HG02678 (cell line): ENCODE results near the gene DUOX1.
A peak's percentile ranks its signal among the peaks of the same experiment; 100 is the strongest.
"Not testable (repeated sequence)": the region's sequence is repeated elsewhere in the genome, so short reads cannot be mapped to it uniquely, and the experiment has no call there.

Experiments used
- ATAC-seq: cut with Tn5 transposase; IDR thresholded peaks from one replicate; pipeline ENCODE4 v1.9.1; 2021; ENCODE audit warnings: mild to moderate bottlenecking, moderate library complexity; ENCODE audit not compliant: unreplicated experiment

The DUOX1 gene

DNA sequence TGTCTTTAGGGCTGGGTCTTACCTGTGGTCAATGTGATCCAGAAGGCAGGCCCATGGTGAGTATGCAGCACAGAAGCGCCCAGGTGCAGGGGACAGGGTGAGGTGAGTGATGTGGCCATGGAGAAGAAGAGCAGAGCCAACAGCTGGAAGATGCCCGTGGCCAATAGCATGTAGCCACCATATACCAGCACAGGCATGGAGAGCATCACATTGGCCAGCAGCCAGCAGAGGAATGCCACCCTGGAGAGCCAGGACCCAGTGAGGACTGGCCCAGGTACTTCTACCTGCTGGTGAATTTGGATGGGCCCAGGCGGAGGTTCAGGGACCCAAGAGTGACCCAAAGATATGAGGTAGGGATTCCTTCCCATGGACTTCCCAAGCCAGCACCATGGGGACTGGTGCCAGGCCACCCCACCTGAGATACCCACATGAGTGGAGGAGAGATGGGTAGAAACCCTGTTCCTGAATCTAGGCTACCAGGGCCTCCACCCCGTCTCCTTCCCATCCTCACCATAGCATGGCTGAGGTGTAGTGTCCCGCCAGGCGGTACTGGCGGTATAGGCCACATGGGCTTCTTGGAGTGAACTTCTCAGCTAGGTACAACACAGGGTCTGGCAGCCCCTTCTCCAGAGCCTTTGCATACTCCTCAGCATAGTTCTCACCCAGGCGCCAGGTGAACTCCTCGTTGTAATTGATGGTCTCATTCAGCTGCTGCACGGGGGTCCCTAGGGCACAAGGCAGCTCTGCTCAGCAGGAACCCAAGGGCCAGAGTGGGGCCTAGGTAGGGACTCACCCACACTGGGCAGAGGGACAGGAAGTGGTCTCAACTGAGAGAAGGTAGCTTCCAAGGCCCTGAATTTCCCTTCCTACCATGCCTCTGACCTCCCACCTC is 9.5 kb upstream of the DUOX1 start:
- no peak for ATAC-seq

DNA sequence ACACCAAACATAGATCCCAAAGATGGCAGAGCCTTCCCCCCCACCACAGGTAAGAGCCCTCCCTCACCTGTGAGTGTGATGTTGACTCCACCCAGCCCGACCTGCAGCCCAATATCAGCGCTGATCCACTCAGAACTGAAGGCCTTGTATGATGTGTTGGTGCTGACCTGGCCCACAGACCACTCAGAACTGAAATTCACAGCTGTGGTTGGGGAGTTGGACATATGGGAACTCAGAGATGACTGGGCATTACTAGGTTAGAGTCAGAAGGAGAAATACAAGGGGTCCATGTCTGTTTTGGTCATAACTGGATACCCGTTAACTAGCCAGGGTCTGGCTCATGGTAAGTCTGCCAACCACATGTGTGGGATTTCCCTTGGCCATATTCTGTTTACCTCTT is 8.8 kb upstream of the DUOX1 start:
- peak; percentile 33 for ATAC-seq

DNA sequence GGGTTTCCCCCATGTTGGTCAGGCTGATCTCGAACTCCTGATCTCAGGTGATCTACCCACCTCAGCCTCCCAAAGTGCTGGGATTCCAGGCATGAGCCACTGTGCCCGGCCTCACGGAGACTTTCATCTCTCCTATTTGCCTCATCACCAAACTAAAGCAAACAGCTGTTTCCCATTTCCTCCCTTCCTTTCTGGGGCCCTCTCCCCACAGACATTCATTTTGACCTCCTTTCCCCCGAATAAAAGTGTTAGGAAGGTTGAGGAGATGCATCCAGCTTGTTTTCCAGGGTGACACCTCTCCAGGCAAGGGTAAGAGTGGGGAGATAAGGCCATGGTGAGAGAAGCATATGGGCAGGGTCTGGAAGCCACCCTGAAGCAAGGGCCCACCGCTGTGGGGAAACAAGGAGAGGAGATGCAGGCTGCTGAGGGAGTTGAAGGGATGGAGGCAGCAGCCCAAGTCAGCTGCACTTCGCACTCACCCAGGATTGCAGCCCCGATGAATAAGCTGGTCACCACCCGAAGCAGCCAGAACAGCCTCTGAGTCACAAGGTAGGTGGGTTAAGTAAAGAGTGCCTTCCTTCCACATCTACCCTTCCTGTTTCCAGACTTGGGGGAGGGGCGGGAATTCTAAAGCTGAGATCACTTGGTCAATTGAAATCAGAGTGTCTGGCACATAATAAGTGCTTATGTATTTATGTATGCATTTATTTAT is 7.9 kb upstream of the DUOX1 start:
- no peak for ATAC-seq

DNA sequence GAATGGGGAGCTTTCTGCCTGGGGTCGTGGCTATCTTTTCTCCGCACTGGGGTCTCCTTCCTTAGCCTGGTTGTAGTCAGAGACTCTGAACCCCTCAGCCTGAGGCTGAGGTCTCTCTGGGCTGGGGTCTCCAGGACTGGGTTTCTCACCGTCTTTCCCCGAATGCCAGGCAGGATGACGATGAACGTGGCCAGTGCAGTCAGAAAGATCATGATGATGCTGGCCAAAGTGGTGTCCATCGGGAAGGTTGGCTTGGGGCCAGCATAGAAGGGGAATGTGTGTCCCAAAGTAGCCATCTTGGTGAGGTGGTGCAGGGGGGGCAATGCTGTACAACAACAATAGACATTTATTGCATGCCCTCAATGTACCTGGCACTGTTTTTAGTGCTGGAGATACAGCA is 7.1 kb upstream of the DUOX1 start:
- ATAC-seq: no peak

DNA sequence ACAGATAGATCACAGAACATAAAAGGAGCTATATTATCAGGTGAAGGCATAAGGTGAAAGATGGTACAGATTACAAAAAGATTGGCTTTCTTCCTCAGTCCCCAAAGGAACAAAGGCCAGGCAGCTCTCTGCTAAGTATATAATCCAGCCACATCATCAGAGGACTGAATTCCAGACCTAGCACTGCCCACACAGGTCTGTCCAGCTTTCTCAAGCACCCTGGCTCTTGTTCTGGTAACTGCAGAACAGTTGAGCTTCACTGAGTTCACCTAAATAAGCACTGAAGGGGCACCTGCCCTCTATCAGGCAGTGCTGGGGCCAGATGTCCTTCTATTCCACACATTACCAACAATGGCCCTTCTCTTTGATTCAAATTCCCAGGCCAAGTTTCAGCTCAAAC is 6.4 kb upstream of the DUOX1 start:
- ATAC-seq: no peak

DNA sequence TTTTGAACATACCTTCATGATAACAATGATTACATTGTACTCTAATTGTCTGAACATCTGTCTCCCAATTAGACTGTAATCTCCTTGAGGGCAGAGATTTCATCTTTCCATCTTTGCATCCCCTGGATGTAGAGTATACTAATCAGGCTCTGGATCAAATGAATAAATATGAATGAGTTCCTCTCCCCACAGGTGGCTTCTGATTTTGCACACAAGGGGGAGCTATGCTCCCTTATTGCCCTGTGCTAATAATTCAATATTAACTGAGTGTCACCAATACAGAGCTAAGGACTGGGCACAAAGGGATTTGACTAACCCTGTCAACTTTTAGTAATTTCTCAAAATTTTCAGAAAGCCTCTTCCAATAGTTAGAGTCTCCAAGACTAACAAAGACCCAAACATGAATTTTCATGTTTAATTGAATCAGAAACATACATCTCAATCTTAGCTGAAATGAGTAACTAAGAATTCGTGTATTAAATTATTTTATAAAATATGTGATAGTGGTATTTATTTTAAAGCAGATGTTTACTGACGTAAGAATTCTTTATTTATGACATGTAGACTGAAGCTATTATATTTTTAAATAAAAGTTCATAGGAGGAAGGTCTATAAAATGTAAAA is 3.1 kb upstream of the DUOX1 start:
- no peak for ATAC-seq

DNA sequence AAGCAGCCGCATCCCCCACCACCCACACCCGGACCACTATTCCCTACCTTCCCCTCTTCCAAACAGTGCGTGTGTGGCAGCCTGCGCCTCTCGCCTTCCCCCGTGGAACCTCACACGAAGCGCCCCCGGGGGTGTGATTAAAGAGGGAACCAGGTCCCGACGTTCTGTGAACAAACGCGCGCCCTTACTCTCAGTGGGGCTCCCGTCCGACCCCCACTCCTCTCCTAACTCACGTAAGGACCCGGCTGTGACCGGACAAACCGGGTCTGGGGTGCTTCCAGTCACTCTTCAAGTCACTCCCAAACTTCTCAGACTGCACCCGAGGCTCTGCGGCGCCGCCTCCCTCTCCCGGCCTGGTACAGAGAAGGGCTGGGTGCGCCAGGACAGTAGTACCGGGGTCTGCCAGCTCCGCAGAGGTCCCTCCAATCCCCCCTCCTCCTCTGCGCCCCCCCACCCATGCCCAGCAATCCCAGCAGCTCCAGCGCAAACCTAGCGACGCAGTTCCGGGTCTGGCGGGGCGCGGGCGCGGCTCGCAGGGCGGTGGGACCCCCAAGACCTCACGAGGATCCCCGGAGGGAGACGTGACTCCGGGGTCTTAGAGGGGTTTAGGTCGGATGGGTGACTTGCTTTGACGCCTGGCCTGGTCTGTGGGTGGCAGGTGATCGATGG is 689 bp upstream of the DUOX1 start:
- ATAC-seq: no peak

DNA sequence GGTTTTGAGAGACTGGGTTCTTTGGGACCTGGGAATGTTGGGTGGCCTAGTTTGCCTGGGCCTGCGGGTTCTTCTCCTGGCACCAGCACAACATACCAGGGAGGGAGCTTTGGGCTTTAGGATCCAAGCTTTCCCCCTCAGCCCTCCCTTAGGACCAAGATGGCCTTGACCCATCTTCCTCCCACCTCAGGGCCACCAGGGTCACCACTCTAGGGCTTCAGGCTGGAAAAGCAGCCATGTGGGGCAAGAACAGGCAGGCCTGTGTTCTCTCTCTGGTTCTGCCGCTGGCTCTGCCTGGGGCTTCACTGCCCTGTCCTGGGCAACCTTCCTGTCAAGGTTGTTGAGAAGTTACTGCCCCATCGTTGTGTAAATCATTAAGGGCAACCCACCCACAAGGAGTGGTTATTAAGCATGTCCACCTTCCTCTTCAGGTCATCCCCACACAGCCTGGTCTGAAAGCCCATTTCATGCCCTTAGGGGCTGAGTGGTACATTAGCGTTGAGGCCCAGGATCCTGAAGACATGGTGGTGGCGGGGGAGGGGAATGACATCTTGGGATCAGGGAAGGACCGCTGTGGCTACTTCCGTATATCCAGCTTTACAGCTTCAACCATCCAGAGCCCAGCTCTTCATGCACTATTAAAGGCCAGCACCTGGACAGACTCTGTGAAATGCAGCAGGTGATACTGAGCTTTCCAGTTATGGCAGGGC is 652 bp downstream of the DUOX1 start:
- no peak for ATAC-seq

DNA sequence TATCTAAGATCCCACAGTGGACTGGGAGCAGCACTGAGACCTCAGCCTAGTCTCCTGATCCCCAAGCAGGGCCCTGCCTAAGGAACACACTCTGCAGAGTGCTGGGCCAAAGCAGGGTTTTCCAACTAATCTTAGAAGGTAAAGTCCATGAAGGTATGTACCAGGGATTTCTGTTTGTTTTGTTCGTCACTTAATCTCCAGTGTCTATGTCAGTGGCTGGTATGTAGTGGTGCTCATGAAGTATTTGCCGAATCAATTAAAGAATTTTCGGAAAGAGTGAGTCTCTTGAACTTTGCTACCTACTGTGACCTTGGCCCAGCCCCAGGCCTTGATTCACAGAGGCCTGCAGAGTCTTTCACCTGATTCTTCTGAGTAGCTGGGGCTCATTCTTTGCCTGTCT is 1.7 kb downstream of the DUOX1 start:
- ATAC-seq: no peak

DNA sequence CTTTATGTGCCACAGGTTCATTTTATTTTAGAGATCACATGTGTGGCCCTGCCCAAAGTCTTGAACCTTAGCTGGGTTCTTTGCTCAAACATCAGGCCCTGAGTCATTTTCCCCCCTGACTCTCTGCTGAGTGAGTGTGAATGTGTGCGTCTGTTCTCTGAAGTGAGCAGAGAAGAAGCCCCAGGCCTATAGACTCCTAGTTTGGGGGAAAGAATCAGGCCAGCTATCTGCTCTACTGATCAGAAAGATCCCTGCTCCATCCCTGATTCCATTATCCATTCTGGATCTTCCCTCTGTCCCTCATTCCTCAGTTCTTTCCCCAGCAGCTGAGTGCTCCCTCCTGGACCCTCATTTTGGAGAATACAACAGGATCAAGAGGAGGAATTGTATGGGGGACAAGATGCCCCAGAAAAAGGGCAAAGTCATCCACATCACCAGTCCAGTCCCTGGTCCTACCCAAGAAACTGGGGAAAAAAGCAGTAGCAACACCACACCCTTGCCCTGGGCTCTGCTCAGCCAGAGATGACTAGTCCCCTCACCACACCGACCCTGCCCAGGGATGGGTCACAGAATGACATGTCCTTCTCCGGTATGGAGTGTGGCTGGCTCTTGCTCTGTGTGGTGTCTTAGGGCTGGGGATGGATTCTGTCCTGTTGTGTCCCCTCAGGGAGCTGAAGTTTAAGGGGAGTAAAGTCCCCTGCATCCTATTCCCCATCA is 3.2 kb downstream of the DUOX1 start:
- ATAC-seq: no peak

DNA sequence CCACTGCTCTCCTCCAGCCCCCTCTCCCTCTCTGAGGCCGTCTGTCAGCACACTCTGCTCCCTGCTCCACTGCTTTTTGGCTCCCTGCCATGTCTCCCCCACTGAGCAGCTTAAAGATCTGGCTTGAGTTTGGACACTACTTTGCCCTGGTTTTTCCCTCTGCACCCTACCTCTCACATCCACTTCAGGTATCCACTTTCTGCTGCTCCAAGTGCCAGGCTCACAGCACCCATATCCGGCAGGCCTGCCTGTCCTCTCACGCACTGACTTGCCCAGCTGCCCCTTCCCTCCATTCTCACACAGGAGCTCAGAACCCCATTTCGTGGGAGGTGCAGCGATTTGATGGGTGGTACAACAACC is 3.7 kb downstream of the DUOX1 start:
- ATAC-seq: no peak

DNA sequence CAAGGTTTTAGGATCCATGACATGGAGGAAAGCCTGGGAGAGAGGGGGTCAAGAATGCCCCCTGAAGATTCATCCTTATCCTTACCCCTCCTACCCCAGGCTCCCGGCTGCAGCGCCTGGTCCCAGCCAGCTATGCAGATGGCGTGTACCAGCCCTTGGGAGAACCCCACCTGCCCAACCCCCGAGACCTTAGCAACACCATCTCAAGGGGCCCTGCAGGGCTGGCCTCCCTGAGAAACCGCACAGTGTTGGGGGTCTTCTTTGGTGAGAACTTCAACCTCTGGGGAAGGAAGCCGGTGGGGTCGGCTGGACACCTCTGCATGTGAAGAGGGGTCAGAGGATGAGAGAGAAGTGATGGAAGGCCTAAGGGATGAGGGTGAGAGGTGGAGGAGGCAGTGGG is 4.3 kb downstream of the DUOX1 start:
- no peak for ATAC-seq

DNA sequence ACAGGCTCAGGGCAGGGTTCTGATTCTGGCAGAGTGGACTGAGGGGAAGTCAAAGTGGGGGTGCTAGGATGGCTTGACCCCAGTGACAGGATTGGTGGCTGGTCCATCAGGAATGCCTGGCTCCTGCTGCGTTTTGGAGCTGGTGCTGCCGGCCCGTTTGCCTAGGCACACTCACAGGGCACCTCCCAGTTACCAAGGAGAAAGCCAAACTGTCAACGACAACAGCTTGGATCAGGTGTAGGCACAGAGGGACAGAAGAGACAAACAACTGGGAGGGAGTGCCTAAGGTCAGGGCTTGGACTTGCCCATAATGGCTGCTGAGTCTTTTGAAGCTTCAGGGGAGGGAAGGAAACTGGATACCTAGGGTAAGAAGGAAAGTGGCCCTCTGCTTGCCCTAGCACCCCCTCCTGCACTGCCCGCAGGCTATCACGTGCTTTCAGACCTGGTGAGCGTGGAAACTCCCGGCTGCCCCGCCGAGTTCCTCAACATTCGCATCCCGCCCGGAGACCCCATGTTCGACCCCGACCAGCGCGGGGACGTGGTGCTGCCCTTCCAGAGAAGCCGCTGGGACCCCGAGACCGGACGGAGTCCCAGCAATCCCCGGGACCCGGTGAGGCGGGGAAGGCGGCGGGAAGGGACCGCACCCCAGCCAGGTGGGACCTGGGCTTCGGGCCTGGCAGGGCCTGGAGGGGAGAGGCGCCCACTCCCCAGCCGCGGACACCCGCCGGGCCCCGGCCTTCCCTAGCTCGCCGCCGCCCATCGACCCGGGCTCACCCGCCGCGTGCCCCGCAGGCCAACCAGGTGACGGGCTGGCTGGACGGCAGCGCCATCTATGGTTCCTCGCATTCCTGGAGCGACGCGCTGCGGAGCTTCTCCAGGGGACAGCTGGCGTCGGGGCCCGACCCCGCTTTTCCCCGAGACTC is 5.1 kb downstream of the DUOX1 start:
- no peak for ATAC-seq

DNA sequence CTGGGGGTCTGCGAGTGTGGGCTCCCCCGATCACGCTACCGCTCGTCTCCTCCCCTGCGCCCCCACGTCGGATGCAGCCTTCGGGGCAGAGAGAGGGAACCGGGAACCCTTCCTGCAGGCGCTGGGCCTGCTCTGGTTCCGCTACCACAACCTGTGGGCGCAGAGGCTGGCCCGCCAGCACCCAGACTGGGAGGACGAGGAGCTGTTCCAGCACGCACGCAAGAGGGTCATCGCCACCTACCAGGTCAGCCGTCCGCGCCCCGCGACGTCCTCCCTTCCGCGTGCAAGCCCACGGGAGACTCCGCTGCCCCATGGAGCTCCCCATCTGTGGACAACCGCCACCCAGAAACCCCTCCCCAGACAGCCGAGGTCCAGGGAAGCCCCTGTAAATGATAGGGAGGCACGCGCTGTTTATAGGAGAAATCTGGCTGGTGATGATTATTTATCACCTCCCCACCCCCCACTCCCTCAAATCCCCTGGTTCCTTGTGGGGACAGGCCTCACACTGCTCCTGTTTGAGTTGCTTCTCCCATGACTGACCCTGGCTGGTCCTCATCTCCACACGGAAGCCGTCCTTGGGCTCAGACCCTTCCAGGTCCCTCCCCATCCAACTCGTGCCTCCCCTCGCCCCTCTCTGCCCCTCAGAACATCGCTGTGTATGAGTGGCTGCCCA is 6.0 kb downstream of the DUOX1 start:
- not testable (repeated sequence) for ATAC-seq

DNA sequence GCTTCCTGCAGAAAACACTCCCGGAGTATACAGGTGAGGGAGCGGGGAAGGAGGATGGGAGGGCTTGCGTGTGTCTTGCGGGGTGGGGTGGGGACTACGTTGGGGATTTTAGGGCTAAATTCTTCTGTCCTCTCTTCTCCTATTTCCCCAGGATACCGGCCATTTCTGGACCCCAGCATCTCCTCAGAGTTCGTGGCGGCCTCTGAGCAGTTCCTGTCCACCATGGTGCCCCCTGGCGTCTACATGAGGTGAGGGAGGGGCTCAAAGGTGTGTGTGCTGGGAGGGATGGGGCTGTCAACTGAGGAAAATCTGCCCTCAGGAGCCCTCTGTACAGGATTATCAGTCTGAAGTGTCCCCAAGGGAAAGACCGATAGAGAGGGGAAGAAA is 6.6 kb downstream of the DUOX1 start:
- ATAC-seq: no peak

DNA sequence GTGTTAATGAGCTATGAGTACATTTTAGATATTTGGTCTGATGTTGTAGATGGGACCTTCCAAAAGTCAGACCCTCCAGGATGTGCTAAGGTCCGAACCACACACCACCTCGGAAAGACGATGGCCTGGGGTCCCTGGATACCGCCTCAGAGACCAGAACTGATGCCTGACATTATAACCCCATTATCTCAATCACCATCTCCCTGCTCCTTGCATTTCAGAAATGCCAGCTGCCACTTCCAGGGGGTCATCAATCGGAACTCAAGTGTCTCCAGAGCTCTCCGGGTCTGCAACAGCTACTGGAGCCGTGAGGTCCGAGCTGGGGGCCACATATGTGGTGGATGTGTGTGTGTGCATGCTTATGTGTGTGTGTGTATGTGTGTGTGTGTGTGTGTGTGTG is 7.9 kb downstream of the DUOX1 start:
- ATAC-seq: no peak

DNA sequence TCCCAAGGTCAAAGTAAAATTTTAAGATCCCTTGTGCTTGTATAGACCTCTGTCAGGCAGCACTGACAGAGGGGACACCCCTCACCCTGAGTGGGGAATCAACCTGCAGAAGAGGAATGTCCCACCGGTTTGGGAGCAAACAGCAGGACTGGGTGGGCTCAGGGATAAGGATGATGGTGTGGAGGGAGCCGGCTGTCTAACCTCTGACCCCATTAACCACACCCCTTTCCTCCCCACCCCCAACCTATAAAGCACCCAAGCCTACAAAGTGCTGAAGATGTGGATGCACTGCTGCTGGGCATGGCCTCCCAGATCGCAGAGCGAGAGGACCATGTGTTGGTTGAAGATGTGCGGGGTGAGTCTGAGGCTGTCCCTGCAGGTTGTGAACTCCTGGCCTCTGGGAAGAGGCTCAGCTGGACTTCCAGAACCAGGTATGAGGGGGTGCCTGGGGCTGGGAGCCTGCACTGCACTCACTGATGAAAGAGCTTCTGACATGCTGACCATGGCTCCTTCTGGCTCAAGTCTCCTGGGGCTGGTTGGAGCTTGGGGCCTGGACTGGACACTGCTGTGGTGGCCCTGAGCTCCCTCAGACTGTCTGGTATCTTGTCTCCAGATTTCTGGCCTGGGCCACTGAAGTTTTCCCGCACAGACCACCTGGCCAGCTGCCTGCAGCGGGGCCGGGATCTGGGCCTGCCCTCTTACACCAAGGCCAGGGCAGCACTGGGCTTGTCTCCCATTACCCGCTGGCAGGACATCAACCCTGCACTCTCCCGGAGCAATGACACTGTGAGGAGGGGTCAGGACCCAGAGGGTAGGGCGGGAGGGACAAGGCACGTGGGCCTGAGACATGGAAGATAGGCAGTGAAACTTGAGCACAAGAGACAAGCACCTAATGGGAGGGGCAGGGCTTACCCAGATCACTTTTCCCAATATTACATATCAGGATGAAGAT is 9.3 kb downstream of the DUOX1 start:
- ATAC-seq: no peak

DNA sequence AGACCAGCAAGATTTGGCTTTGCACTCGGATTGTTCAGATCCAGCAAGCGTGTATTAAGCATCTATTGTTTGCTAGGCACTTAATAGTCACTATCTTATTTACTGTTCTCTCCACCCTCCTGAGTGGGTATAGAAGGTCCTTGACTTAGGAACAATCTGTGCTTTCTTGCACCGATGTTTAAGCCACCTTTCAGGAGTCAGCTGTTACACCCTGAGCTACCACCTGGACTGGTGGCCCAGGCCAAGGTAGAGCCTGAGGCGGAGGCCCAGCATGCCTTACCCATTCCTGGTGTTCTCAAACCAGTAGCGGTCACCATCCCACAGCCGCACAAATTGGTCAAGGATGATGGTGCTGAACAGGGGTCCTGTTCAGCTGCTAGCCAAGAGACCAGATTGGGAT is 10.0 kb downstream of the DUOX1 start:
- ATAC-seq: no peak
